SW480 (cell line): ENCODE measurements around the gene TTYH3.
"Not testable (repeated sequence)": the region's sequence is repeated elsewhere in the genome, so short reads cannot be mapped to it uniquely, and the experiment has no call there.

Source experiments
- DNase-seq: peaks from one replicate; pipeline ENCODE4 v3.0.0-alpha.2; 2016; ENCODE audit warnings: low spot score

Gene TTYH3

DNA sequence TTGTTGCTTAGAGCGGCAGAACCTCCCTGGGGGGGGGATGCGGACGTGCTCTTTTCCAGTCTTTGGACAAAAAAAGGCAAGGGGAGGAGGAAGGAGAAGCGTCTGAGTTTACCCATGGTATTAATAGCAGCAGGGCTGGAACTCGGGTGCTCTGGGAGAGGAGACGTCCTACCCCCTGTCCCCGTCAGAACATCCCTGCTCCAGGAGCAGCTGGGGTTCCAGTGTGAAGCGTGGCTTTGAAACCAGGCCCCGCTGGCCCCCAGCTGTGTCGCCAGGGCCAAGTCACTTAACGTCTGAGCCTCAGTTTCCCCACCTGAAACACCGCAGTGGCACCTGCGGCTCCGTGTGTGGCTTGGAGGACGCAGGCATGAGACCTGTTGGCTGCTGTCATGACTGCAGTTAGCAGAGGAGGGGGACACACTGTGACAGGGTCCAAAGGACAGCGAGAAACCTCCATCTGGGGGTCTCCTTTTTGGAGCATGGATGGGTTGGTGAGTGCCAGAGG lies 57.6 kb downstream of the TTYH3 start:
- no peak for DNase-seq

DNA sequence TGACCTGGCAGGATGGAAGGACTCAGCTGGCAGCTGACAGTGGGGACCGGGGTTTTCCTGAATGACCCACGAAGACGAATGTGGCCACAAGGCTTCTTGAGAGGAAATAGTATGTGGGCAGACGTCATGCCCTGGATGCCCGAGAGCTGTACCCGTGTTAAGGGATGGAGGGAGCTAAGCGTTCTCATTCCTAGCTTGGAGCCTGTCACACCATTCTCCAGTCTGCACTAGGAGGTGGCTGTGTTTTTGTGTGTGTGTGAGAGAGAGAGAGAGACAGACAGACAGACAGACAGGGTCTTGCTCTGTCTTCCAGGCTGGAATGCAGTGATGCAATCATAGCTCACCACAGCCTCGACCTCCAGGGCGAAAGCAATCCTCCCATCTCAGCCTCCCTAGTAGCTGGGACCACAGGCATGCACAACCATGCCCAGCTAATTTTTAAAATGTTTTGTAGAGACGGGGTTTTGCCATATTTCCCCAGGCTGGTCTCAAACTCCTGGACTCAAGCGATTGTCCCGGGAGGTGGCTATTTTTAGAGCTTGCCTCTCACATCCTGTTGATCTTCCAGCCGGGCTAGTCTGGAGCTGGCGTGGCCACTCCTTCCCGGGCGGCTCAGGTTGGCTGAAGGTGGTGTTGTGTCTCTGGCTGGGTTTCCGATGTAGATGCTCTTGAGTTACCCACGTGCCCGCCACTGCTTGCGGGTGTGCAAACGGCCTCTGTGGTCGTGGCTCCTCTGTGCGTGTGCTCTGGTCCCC lies 58.3 kb downstream of the TTYH3 start:
- DNase-seq, result no peak

DNA sequence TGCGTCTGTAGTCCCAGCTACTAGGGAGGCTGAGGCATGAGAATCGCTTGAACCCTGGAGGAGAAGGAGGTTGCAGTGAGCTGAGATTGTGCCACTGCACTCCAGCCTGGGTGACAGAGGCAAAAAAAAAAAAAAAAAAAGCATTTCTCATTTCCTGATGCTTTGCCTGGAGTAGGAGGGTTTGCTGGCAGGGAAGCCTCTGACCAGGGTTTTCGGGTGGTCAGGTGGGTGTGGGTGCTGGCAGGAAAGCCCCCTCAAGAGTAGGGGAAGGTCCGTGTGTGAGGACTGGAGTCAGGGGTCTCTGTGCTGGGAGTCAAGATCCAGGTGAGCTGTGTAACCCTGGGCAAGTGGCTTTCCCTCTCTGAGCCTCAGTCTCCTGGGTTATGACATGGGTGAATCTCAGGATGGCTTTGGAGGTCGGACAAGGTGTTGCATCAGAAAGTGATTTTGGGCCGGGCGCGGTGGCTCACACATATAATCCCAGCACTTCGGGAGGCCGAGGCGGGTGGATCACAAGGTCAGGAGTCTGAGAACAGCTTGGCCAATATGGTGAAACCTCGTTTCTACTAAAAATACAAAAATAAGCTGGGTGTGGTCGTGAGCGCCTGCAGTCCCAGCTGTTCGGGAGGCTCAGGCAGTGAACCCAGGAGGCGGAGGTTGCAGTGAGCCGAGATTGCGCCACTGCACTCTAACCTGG lies 59.4 kb downstream of the TTYH3 start:
- no peak for DNase-seq

DNA sequence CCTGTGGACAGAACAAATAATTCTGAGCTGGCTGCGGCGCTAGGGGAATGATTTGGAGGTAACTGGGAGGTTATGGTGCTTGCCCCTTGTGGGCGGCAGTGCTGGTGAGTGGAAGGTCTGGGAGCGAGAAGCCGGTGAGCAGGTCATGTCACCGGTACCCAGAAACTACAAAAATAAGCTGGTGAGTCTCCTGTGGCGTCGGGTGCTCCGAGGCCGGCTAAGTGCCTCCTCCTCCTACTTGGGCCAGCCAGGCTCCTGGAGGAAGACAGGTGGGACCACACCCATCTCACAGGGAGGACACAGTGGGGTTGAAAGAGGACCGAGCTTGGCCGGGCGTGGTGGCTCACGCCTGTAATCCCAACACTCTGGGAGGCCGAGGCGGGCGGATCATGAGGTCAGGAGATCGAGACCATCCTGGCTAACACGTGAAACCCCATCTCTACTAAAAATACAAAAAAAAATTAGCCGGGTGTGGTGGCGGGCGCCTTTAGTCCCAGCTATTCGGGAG lies 60.2 kb downstream of the TTYH3 start:
- DNase-seq, result not testable (repeated sequence)

DNA sequence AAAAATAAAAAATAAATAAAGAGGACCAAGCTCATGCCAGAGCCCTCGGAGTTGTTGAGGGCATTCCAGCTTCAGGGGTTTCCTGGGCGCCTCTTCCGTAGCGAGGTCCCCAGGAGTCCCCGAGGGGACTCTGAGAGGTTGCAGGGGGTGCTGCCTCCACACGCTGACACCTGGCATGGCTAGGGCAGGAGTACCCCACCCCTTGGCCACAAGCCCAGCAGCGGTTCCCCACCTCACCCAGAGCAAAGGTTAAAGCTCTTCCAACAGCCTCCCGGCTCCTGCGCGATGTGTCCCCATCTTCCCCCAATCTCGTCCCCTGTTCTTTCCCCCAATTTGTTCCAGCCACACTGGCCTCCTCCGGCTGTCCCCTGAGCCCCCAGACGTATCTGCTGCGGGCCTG lies 60.8 kb downstream of the TTYH3 start:
- no peak for DNase-seq

DNA sequence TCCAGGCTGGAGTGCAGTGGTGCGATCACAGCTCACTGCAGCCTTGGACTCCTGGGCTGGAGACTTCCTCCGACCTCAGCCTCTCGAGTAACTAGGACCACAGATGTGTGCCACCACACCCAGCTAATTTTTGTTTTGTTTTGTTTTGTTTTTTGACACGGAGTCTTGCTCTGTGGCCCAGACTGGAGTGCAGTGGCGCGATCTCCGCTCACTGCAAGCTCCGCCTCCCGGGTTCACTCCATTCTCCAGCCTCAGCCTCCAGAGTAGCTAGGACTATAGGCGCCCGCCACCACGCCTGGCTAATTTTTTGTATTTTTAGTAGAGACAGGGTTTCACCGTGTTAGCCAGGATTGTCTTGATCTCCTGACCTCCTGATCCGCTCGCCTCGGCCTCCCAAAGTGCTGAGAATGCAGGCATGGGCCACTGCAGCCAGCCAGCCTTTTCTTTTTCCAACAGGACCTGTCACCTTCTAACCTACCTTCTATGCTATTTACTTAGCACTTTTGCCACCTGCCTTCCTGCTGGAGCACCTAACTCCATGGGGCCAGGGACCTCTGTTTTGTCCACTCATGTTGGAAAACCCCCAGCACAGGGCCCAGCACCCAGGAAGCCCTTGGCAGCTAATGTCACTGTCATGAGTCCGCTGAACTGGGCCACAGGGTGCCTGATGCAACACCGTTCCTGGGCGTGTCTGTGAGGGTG lies 61.8 kb downstream of the TTYH3 start:
- DNase-seq, result peak; percentile 40

DNA sequence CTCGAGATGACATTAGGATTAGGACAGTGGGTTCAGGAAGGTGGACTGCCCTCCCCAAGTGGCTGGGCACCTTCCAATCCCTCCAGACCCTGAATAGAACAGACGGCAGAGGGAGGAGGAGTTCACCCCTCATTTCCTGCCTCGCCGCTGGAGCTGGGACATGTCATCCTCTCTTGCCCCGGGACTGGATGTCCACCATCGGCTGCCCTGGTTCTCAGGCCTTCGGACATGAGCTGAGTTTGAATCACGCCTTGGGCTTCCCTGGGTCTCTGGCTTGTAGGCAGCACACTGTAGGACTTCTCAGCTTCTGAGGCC lies 62.3 kb downstream of the TTYH3 start:
- DNase-seq, result not testable (repeated sequence)

DNA sequence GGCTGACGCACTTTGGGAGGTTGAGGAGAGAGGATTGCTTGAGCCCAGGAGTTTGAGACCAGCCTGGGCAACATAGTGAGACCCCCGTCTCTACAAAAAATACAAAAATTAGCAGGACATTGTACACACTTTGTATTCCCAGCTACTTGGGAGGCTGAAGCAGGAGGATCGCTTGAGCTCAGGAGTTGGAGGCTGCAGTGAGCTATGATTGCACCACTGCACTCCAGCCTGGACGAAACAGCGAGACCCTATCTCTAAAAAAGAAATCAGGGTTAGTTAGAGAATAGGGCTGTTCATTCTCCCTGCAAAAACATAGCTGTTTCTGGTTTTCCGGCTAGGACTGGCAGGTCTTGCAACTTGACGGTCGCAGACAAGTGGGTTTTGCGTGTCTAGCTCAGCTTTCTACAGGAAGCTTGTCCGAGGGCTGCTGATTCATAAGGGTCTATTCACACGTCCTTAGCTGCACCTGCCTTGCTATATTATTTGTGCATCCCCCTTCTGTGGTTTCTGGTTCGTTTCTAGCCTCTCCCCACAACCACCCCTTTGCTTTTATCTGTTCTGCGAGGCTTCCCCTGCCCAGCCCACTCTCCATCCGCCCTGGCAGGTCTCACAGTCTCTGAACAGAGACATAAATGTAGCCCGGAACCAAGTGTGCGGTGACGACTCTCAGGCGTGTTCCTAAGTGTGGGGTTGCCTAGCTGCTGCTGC lies 66.9 kb downstream of the TTYH3 start:
- peak; percentile 85 for DNase-seq

DNA sequence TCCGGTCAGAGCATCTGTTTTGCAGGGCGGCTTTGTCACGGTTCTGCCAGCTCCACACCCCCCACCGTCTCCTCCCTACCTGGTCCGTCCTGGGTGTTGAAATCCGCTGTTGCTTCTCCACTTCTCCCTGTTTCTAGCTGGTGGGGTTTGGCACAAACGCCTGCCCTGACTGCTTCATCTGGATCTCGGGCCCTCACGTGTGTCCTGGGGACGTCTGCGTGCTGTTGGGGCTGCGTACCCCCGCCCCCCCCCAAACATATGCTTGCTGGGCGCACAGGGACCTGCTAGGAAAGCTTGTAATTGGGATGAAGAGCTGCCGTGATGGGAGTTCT lies 67.5 kb downstream of the TTYH3 start:
- DNase-seq, result no peak

DNA sequence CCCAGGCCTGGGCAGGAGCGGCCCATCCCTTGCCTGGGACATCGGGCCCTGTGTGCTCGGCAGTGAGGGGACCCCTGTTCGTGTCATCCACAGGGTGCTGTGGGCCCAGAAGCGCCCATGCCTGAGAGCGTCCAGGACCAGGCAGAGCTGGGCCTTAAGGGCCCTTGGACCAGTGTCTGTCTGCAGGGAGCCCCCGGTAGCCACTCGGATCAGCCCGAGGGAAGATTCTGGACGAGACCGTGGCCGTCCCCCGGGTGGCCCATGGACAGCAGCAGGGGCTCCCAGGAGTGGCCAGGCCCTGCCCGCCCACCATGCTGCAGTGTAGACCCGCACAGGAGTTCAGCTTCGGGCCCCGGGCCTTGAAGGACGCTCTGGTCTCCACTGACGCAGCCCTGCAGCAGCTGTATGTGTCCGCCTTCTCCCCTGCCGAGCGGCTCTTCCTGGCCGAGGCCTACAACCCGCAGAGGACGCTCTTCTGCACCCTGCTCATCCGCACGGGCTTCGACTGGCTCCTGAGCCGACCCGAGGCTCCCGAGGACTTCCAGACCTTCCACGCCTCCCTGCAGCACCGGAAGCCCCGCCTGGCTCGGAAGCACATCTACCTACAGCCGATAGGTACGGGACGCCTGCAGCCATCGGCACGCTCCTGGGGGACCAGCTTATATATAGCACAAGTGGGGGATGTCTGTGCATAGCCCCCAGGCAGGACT lies 68.5 kb downstream of the TTYH3 start:
- DNase-seq, result no peak

DNA sequence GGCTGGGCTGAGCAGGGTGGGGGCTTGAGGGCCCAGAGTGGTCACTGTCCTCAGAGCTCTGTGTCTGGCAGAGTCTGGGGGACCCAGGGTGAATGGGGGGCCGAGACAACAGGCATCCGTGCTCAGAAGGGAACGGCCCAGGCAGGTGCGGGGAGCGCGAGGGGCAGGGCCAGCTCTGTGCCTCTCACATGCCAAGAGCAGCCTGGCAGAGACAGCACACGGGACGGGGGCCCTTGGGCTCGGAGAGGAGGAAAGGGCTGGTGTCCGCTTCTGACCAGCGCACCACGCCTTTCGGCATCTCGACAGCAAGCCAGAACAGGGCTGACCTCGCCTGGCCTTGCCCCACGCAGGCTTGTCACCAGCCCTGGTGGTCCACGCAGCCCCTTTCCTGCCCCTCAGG lies 69.6 kb downstream of the TTYH3 start:
- no peak for DNase-seq

DNA sequence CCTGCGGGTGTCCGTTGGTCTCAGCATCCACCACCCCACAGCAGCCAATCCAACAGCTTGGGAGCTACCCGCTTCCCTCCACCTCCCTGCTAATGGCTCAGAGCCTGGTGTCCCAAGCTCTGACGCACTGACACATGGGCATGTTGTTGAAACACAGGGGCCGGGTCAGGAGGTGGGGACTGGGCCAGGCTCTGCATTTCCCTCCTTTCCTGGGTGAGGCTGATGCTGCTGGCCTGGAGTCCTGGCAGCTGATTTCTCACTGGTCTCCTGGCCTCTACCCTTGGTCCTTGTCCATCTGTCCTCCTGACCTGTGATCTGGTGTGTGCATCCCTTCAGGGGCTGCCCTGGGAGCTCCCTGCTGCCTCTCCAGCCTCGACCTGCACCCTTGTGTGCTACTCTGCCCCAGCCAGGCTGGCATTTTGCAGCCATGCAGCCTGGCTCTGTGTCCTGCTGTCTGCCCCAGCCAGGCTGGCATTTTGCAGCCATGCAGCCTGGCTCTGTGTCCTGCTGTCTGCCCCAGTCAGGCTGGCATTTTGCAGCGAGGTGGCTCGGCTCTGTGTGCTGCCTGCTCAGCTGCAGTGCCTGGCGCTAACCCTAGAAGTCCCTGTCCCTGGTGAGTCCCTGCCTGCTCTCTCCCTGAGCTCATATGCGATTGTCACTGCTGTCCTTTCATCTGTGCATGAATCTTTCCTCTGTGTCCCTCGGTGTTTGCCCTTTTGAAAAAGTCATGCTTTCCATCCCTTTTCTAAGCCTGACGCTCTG lies 70.2 kb downstream of the TTYH3 start:
- no peak for DNase-seq

DNA sequence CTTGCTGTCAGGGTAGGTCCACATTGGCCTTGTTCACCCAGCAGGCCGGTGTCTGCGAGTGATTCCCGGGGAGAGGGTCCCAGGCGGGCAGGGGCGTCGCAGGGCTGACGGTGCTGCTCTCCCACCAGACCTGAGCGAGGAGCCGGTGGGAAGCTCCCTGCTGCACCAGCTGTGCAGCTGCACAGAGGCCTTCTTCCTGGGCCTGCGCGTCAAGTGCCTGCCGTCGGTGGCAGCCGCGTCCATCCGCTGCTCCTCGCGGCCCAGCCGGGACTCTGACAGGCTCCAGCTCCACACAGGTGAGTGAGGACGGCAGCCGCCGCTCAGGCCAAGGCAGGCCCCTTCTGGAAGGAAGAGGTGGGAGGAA lies 70.8 kb downstream of the TTYH3 start:
- no peak for DNase-seq

DNA sequence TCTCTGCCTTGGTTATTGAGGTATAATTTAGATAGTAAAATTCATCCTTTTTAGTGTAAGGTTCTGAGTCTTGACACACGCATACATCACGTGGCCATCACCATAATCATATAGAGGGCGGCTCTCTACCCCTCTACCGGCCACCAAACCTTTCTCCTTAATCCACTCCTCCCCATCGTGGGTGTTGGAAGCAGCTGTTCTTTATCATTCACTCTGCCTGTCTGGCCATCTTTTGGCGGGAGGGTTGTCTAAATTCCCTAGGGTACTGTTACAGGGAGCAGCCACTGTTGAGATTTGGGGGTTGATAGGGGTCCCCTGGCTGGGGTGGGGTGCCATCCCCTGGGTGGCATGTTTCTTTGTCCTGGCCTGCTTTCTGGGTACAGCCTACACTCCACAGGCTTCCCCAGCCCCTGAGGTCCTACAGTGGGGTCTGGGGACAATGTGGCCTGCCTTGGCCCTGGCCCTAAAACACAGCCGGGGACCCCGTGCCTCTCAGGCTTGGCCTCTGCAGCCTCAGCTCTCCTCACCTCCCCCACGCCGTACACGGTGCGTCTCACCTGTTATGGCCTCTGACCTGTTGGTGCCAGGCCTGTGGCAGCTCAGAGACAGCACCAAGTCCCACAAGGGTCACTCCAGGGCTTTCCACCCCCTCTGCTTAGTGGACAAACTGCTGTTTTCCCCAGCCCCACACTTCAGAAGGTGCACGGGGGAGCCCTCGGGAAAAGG lies 73.7 kb downstream of the TTYH3 start:
- DNase-seq, result no peak

DNA sequence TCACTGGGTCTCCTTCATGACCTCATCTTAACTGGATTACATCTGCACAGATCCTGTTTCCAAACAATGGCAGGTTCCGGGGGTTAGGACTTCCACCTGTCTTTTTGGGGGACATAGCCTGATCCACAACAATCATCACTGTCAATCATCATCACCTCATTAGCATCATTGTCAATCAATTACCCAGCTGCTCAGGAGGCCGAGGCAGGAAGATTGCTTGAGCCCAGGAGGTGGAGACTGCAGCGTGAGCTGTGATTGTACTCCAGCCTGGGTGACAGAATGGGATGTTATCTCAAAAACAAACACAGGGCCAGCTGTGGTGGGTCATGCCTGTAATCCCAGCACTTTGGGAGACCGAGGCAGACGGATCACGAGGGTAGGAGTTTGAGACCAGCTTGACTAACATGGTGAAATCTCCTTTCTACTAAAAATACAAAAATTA lies 74.9 kb downstream of the TTYH3 start:
- no peak for DNase-seq

DNA sequence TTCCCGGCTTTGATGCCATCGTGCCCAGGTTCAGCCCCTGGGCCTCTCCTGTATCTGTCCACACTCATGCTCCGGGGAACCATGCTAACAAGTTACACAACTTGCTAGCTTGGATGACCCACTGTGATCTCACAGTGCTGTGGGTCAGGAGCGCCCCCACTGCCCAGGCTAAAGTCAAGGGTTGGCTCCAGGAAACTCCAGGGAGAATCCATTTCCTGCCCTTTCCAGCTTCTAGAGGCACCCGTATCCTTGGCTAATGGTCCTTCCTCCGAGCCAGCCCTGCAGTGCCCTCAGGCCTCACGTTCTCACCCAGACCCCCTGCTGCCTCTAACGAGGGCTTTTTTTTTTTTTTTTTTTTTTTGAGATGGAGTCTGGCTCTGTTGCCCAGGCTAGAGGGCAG lies 75.7 kb downstream of the TTYH3 start:
- no peak for DNase-seq

DNA sequence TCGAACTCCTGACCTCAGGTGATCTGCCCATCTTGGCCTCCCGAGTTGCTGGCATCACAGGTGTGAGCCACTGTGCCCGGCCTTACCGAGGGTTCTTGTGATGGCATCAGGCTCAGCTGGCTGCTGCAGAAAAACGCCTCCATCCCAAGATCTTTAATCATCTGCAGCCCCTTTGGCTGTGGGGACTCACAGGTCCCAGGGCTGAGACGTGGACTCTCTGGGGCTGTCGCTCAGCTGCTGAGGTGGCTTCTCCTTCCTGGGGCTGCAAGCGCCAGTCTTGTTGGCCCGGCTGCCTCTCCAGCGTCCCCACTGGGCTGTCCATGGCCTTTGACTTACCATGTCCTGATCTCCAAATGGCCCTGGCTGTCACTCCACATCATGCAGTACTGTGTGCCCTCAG lies 76.3 kb downstream of the TTYH3 start:
- DNase-seq, result no peak

DNA sequence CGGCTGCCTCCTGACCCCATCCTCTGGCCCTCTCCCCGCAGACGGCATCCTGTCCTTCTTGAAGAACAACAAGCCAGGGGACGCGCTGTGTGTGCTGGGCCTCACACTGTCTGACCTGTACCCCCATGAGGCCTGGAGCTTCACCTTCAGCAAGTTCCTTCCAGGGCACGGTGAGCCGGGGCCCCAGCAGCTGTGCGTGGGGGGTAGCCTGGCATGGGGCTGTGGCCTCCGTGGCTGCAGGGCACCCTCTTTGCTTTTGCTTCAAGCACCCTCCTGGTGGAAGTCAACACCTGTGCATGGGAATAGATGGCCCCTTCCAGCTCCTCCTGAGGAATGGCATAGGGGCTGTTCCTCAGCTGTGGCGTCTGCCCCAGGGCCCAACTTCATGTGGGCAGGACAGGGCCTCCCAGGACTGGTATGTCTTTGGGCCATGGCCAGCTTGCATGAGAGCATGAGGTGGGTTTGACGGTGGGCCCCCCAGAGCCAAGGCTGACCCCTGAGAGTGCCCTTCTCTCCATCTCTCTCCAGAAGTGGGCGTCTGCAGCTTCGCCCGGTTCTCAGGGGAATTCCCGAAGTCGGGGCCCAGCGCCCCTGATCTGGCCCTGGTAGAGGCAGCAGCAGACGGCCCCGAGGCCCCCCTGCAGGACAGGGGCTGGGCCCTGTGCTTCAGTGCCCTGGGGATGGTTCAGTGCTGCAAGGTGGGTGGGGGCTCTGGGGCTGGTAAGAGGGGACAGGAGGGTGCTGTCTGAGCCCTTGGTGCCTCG lies 76.9 kb downstream of the TTYH3 start:
- DNase-seq, result no peak

DNA sequence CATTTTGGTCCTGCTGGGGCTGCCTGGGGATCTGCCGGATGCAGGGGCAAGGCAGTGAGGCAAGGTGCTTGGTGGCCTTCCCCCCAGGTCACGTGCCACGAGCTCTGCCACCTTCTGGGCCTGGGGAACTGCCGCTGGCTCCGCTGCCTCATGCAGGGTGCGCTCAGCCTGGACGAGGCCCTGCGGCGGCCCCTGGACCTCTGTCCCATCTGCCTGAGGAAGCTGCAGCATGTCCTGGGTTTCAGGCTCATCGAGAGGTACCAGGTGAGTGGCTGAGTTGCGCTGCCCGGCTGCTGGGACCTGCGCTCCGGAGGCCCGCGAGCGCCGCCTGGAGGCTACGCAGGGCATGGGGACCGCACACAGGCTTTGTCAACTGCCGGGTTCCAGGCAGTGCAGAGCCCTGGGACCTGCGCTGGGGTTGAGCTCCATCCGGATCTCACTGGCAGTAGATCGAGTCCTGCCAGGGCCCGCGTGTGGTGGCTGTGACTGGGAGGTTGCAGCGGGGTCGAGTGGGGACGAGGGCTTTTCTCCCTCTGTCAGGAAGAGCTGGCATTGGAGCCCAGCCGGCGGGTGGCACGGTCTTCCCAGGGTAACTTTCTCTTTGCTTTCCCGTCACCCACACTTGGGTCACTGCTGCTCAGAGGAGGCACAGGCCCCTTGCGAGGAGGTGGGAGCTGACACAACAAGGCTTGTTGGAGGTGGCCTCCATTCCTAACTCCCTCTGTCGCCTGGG lies 77.9 kb downstream of the TTYH3 start:
- peak; percentile 64 for DNase-seq
